BLaER1 treated with 17β-estradiol and CSF1 and Interleukin-3, amounts not matched to agents 10 nM and 100 nM (cell line): Measurements from ENCODE around the gene TLR7.

Experiments used
- H3K27ac ChIP-seq, 11 experiments: shearing (Covaris generic); formaldehyde crosslinking; 2 replicates each; pipeline ENCODE4 v1.8.1; 2022
- H3K27me3 ChIP-seq, 11 experiments: shearing (Covaris generic); formaldehyde crosslinking; 2 replicates each; pipeline ENCODE4 v1.8.1; 2022
- H3K36me3 ChIP-seq, 11 experiments: shearing (Covaris generic); formaldehyde crosslinking; 2 replicates each; pipeline ENCODE4 v1.8.1; 2022
- H3K4me1 ChIP-seq, 10 experiments: shearing (Covaris generic); formaldehyde crosslinking; 2 replicates each; pipeline ENCODE4 v1.8.1; 2022
- H3K4me2 ChIP-seq, 11 experiments: shearing (Covaris generic); formaldehyde crosslinking; 2 replicates each; pipeline ENCODE4 v1.8.1; 2022
- H3K4me3 ChIP-seq, 10 experiments: shearing (Covaris generic); formaldehyde crosslinking; 2 replicates each; pipeline ENCODE4 v1.8.1; 2022
- H3K9ac ChIP-seq, 11 experiments: shearing (Covaris generic); formaldehyde crosslinking; 2 replicates each; pipeline ENCODE4 v1.8.1; 2022
- H3K9me3 ChIP-seq, 11 experiments: shearing (Covaris generic); formaldehyde crosslinking; replicated peaks in 1 of 11; 2 replicates each; pipeline ENCODE4 v1.8.1; 2022
- H4K20me1 ChIP-seq, 11 experiments: shearing (Covaris generic); formaldehyde crosslinking; 2 replicates each; pipeline ENCODE4 v1.8.1; 2022
- Cebpa-rat ChIP-seq, 11 experiments: shearing (Covaris generic); IDR thresholded peaks; 2 replicates each; pipeline ENCODE4 v1.8.1; 2022

The TLR7 gene

GRCh38 chrX:12866451-12867377 lies at the start of gene TLR7:
Gene TLR7, plus strand, starts transcription at chrX:12867072. Its CDS starts 507 bp downstream, at chrX:12867579.
- Histone ChIP-seq H3K4me1 (peaks cover 37 to 66% (median 52%) of the 10 kb centered on the region in 10 experiments), H3K4me3 (peak within 1 kb of the TSS in 5 of 10 experiments; percentile 22 to 58 (median 48); a peak in 9 of 20 replicates), H4K20me1 (no peaks in the 10 kb centered on the region), H3K27me3 (peaks cover 67 to 90% (median 81%) of the 10 kb centered on the region in 11 experiments), H3K9me3 (peaks cover 11 to 38% (median 21%) of the 10 kb centered on the region in 11 experiments; a peak in 19 of 22 replicates), H3K9ac (peak within 1 kb of the TSS in 6 of 11 experiments; percentile 33 to 74 (median 57); a peak in 10 of 22 replicates), H3K27ac (peak within 1 kb of the TSS; percentile 30 to 80 (median 52); a peak in 21 of 22 replicates), H3K36me3 (peaks cover 0 to 7% (median 0%) of the 10 kb centered on the region in 11 experiments; a peak in 1 of 22 replicates), H3K4me2 (peak within 1 kb of the TSS; percentile 43 to 94 (median 74))
- no peak for TF ChIP-seq Cebpa-rat (IDR thresholded peaks at IDR 0.05)

GRCh38 chrX:12817528-12817927 lies 49.3 kb upstream of the TLR7 start:
- Histone ChIP-seq H3K4me1 (0 out of 20 replicates have a peak, but pooled peaks cover 0 to 4% (median 0%) of the 10 kb centered on the region in 10 experiments), H3K27me3 (peaks cover 97 to 100% (median 100%) of the 10 kb centered on the region in 11 experiments), H3K4me3 (no peak overlapping the region), H3K27ac (no peak overlapping the region), H3K4me2 (no peak overlapping the region), H3K9ac (no peak overlapping the region), H3K36me3 (peaks cover 17 to 59% (median 32%) of the 10 kb centered on the region in 11 experiments; a peak in 19 of 22 replicates), H3K9me3 (no peaks in the 10 kb centered on the region), H4K20me1 (peaks cover 0 to 18% (median 0%) of the 10 kb centered on the region in 11 experiments; a peak in 4 of 22 replicates)
- no peak for TF ChIP-seq Cebpa-rat (IDR thresholded peaks at IDR 0.05)

GRCh38 chrX:12819222-12819621 lies 47.6 kb upstream of the TLR7 start:
- no peak overlapping the region for H3K27ac ChIP-seq
- 0 out of 20 replicates have a peak, but pooled peaks cover 0 to 4% (median 0%) of the 10 kb centered on the region in 10 experiments for H3K4me1 ChIP-seq
- H3K9ac ChIP-seq, result no peak overlapping the region
- peaks cover 0 to 10% (median 0%) of the 10 kb centered on the region in 11 experiments; a peak in 3 of 22 replicates for H4K20me1 ChIP-seq
- peaks cover 20 to 75% (median 43%) of the 10 kb centered on the region in 11 experiments; a peak in 19 of 22 replicates for H3K36me3 ChIP-seq
- H3K4me3 ChIP-seq, result no peak overlapping the region
- no peaks in the 10 kb centered on the region for H3K9me3 ChIP-seq
- peaks cover 93 to 100% (median 100%) of the 10 kb centered on the region in 11 experiments for H3K27me3 ChIP-seq
- no peak overlapping the region for H3K4me2 ChIP-seq
- TF ChIP-seq Cebpa-rat (IDR thresholded peaks at IDR 0.05), result no peak

GRCh38 chrX:12820737-12821136 lies 46.1 kb upstream of the TLR7 start:
- Histone ChIP-seq H3K9me3 (no peaks in the 10 kb centered on the region), H3K4me3 (no peak overlapping the region), H4K20me1 (peaks cover 0 to 5% (median 0%) of the 10 kb centered on the region in 11 experiments; a peak in 2 of 22 replicates), H3K27ac (no peak overlapping the region), H3K4me2 (no peak overlapping the region), H3K4me1 (0 out of 20 replicates have a peak, but pooled peaks cover 0 to 4% (median 0%) of the 10 kb centered on the region in 10 experiments), H3K9ac (no peak overlapping the region), H3K36me3 (peaks cover 20 to 82% (median 47%) of the 10 kb centered on the region in 11 experiments; a peak in 20 of 22 replicates), H3K27me3 (peaks cover 94 to 100% (median 100%) of the 10 kb centered on the region in 11 experiments)
- TF ChIP-seq Cebpa-rat (IDR thresholded peaks at IDR 0.05), result no peak

GRCh38 chrX:12824944-12825343 lies 41.9 kb upstream of the TLR7 start:
- Histone ChIP-seq H4K20me1 (peaks cover 0 to 5% (median 0%) of the 10 kb centered on the region in 11 experiments; a peak in 4 of 22 replicates), H3K36me3 (peaks cover 20 to 57% (median 37%) of the 10 kb centered on the region in 11 experiments; a peak in 20 of 22 replicates)

GRCh38 chrX:12825801-12826200 lies 41.1 kb upstream of the TLR7 start:
- H3K4me3 ChIP-seq, result no peak overlapping the region
- H3K4me1 ChIP-seq, result no peaks in the 10 kb centered on the region
- no peaks in the 10 kb centered on the region for H3K9me3 ChIP-seq
- peaks cover 0 to 5% (median 0%) of the 10 kb centered on the region in 11 experiments; a peak in 5 of 22 replicates for H4K20me1 ChIP-seq
- peaks cover 93 to 100% (median 98%) of the 10 kb centered on the region in 11 experiments for H3K27me3 ChIP-seq
- TF ChIP-seq Cebpa-rat (IDR thresholded peaks at IDR 0.05), result no peak
- no peak overlapping the region for H3K4me2 ChIP-seq
- H3K9ac ChIP-seq, result no peak overlapping the region
- no peak overlapping the region for H3K27ac ChIP-seq
- peaks cover 13 to 48% (median 31%) of the 10 kb centered on the region in 11 experiments; a peak in 19 of 22 replicates for H3K36me3 ChIP-seq

More at GRCh38 chrX:12824944-12825343, 41.9 kb upstream of the TLR7 start:
- Histone ChIP-seq H3K27me3 (peaks cover 93 to 100% (median 98%) of the 10 kb centered on the region in 11 experiments), H3K9ac (no peak overlapping the region), H3K4me2 (no peak overlapping the region), H3K27ac (no peak overlapping the region), H3K4me3 (no peak overlapping the region), H3K4me1 (no peaks in the 10 kb centered on the region), H3K9me3 (no peaks in the 10 kb centered on the region)
- no peak for TF ChIP-seq Cebpa-rat (IDR thresholded peaks at IDR 0.05)

GRCh38 chrX:12843061-12843667 lies 23.7 kb upstream of the TLR7 start:
- no peak for TF ChIP-seq Cebpa-rat (IDR thresholded peaks at IDR 0.05)
- H3K9ac ChIP-seq, result no peak overlapping the region
- H4K20me1 ChIP-seq, result no peaks in the 10 kb centered on the region; a peak in 1 of 22 replicates
- no peak overlapping the region for H3K4me3 ChIP-seq
- no peak overlapping the region for H3K4me2 ChIP-seq
- H3K27ac ChIP-seq, result no peak overlapping the region
- peaks cover 90 to 99% (median 97%) of the 10 kb centered on the region in 11 experiments for H3K27me3 ChIP-seq
- no peaks in the 10 kb centered on the region for H3K36me3 ChIP-seq
- H3K4me1 ChIP-seq, result peaks cover 0 to 9% (median 0%) of the 10 kb centered on the region in 10 experiments; a peak in 2 of 20 replicates
- peaks cover 0 to 17% (median 12%) of the 10 kb centered on the region in 11 experiments; a peak in 11 of 22 replicates for H3K9me3 ChIP-seq

GRCh38 chrX:12843668-12844279 lies 23.1 kb upstream of the TLR7 start:
- H3K27ac ChIP-seq, result no peak overlapping the region
- H3K36me3 ChIP-seq, result no peaks in the 10 kb centered on the region
- H3K4me3 ChIP-seq, result no peak overlapping the region
- H3K4me1 ChIP-seq, result peaks cover 0 to 9% (median 0%) of the 10 kb centered on the region in 10 experiments; a peak in 2 of 20 replicates
- TF ChIP-seq Cebpa-rat (IDR thresholded peaks at IDR 0.05), result no peak
- no peak overlapping the region for H3K9ac ChIP-seq
- no peak overlapping the region for H3K4me2 ChIP-seq
- H3K27me3 ChIP-seq, result peaks cover 88 to 99% (median 97%) of the 10 kb centered on the region in 11 experiments
- no peaks in the 10 kb centered on the region; a peak in 1 of 22 replicates for H4K20me1 ChIP-seq
- H3K9me3 ChIP-seq, result peaks cover 0 to 14% (median 7%) of the 10 kb centered on the region in 11 experiments; a peak in 12 of 22 replicates
